ENCODE results near the gene SHOC2.

Gene SHOC2

DNA sequence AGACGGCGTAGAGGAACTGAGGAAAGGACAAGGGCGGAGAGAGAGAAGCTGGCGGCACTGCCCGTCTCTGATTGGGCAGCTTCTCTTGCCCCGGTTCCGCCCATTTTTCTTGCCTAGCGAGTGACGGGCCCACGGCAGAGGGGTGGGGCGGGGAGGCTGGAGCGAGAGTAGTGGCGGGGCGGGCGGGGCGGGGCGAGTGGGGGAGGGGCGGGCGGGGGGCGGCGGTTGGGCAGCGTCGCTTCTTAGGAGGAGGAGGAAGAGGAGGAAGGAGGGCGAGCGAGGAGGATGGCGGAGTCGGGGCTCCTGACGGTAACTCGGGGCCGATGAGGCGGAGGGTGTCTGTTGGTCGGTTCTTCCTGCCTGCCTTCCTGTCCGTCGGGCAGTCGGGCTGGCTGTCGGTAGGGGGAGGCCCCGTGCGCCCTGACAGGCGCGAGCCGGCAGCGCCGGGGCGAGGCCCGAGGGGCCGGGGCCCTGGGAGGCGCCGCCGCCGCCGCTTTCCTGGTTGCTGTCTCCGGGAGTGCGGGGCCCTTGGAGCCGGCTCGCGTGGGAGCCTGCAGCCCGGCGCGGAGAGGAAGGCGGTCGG lies at the start of gene SHOC2:
Gene SHOC2, plus strand, starts transcription at position 256 of the 583 bp plus-strand sequence. CDS start 44,755 bp downstream, outside the sequence.
- in situ Hi-C loops (cut with MboI; ENCODE audit: low pct_unique_long_range_greater_than_20kb, low sequenced_read_pairs, unreplicated experiment), result loop anchor here (25.0 kb wide), 1 partner anchor 307 kb away; no protein-coding TSS in a partner anchor
- TF ChIP-seq, protein P1, sequence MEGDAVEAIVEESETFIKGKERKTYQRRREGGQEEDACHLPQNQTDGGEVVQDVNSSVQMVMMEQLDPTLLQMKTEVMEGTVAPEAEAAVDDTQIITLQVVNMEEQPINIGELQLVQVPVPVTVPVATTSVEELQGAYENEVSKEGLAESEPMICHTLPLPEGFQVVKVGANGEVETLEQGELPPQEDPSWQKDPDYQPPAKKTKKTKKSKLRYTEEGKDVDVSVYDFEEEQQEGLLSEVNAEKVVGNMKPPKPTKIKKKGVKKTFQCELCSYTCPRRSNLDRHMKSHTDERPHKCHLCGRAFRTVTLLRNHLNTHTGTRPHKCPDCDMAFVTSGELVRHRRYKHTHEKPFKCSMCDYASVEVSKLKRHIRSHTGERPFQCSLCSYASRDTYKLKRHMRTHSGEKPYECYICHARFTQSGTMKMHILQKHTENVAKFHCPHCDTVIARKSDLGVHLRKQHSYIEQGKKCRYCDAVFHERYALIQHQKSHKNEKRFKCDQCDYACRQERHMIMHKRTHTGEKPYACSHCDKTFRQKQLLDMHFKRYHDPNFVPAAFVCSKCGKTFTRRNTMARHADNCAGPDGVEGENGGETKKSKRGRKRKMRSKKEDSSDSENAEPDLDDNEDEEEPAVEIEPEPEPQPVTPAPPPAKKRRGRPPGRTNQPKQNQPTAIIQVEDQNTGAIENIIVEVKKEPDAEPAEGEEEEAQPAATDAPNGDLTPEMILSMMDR (IDR thresholded peaks at IDR 0.05; ENCODE audit: extremely low read depth, insufficient read depth, missing control alignments), result peak; percentile 29
- DNase-seq (ENCODE audit: low spot score), result no peak

DNA sequence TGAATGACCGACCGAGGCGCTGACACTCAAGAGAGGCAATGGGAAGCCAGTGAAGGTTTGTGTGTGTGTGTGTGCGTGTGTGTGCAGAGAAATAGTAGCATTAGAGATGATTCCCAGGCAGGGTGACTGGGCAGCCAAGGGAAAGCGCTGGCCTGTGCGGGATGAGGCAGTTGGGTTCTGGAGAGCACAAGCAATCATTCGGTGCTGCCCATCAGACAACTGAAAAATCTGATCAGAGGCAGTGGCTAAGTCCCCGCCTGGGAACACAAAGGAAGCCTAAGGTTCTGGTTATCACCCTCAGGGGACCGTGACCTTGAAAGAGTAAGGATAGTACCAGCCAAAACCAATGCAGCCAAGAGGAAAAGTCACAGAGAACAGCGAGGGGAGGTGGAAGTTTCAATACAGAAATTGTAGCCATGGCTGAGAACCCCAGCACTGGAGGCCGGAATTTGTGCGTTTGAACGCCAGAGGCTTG lies 48.5 kb upstream of the SHOC2 start:
- DNase-seq (ENCODE audit: low spot score), result no peak
- in situ Hi-C loops (cut with MboI; ENCODE audit: low pct_unique_long_range_greater_than_20kb, low sequenced_read_pairs, unreplicated experiment), result loop anchor here (10.0 kb wide), 1 partner anchor 66 kb away; no protein-coding TSS in a partner anchor
- TF ChIP-seq, protein P1 (IDR thresholded peaks at IDR 0.05; ENCODE audit: extremely low read depth, insufficient read depth, missing control alignments), result no peak

DNA sequence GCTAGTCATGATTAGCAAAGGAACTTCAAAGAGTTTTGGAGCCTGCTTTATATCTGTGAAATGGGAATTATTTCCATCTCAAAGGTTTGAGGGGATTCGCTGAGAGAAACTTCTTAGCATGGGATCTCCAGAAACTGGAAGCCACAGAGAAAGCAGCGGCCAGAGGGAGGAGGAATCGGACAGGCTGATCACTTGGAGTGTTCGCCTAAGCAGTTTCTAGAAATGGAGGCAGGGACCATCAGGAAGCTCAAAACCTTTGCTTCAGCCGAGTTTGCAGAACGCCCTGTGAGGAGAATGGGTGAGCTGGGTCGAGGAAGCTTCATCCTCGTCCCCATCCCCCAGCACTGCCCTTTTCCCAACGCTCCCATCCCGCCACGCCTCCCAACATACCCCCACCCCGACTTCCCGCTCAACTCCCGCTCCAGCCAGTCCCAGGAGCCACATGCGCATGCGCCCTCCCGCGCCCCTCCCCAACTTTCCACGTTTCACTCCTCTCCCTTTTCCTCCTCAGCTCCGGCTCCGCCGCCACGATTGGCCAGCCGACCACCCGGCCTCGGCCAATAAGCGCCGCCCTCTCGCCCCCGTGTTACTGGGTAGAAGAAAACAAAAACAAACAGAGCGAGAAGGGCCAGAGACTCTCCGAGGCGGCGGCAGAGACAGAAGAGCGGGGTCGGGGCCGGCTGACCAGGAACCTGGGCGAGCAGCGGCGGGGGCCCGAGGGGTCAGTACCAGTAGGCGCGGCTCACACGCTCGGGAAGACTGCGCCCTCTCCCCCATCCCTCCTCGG lies 47.9 kb upstream of the SHOC2 start, which contains the start of gene PDCD4:
Gene PDCD4, plus strand, starts transcription at position 631 of the 787 bp plus-strand sequence. CDS start 4,100 bp downstream, outside the sequence.
- TF ChIP-seq, protein P1 (IDR thresholded peaks at IDR 0.05; ENCODE audit: extremely low read depth, insufficient read depth, missing control alignments), result no peak
- in situ Hi-C loops (cut with MboI; ENCODE audit: low pct_unique_long_range_greater_than_20kb, low sequenced_read_pairs, unreplicated experiment), result loop anchor here (10.0 kb wide), 1 partner anchor 67 kb away; no protein-coding TSS in a partner anchor
- peak; percentile 86 for DNase-seq (ENCODE audit: low spot score)

DNA sequence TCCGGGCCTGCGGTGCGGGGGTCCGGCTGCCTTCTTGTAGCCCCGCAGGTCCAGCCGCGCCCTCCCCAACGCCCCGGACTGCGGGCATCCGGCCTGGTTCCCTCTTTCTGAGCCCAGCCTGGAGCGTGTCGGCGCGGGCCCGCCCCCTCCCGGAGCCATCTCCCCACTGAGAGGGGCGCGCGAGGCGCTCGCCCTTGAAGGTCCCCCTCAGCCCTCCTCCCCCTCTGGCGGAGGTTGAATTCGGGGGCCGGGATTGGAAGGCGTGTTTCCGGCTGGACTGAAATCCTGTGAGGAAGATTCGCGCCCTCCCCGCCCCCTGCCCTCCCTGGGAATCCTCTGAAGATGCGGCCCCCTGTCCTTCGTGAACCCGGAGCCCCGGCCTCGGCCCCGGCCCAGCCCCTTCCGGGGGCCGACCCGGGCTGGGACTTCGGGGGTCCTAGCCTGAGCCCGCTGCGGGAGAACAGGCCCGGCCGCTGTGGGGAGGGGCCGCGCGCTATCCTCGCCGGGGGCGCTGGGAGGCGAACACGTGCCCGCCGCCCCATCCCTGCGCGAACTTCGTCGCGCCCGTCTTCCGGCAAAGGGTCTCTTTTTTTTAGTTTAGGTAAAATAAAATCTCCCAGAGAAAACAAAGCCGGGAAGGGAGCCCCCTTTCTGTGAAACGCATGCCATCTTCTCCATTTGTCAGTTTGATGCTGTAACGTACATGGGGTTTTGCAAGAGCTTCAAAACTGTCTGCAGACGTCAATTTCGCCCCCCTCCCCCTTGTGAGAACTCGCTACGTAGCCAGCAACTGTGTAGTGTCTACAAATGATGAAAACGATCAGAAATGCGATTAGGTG lies 47.0 kb upstream of the SHOC2 start:
- TF ChIP-seq, protein P1 (IDR thresholded peaks at IDR 0.05; ENCODE audit: extremely low read depth, insufficient read depth, missing control alignments), result peak; percentile 31
- DNase-seq (ENCODE audit: low spot score), result peak; percentile 48
- in situ Hi-C loops (cut with MboI; ENCODE audit: low pct_unique_long_range_greater_than_20kb, low sequenced_read_pairs, unreplicated experiment), result loop anchor here (10.0 kb wide), 1 partner anchor 68 kb away; no protein-coding TSS in a partner anchor

DNA sequence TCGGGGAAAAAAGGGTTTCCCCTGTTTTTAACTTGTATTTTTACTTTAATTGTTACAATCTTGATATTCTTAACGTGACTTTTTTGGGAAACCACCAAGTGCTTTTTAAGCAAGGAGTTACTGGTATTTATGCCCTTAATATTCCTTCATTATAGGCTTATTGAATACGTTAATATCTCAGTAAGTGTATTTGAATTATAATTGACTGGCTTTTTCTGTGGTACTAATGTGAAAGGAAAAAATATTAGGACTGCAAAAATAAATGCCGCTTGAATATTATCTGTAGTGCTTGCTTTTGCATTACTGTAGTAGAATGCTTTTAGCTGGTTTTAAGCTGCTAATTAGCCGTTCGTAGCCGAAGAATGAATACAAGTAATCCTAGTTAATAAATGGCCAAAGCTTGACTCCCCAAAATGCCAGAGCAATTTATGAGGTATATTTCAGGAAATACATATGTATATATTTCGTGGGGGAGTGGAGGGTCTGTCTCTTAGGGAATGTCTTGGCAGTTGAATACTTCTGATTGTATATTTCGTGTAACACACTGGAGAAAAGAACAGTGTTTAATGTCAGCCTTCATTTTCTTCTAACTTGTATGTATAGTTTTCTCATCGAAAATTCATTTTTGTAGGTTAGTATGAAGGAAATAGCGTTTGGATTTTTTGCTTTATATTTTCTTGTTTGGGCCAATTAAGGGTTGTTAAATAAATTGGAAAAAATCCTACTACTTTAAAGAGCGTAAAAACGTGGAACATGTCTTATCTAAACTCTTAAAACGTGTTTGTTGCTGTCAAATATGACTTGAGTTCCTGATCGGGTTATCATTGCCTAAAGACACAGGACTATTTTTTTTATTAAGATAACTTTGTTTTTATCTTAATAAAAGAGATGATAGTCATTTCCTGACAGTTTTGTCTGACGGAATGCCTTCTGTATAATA lies 46.1 kb upstream of the SHOC2 start:
- in situ Hi-C loops (cut with MboI; ENCODE audit: low pct_unique_long_range_greater_than_20kb, low sequenced_read_pairs, unreplicated experiment), result loop anchor here (10.0 kb wide), 1 partner anchor 68 kb away; no protein-coding TSS in a partner anchor
- no peak for DNase-seq (ENCODE audit: low spot score)
- TF ChIP-seq, protein P1 (IDR thresholded peaks at IDR 0.05; ENCODE audit: extremely low read depth, insufficient read depth, missing control alignments), result no peak
